NCI-H510A (cell line): ENCODE data around the gene SRGAP2C.
A peak's percentile ranks its signal among the peaks of the same experiment; 100 is the strongest.
"Not testable (repeated sequence)": the region's sequence is repeated elsewhere in the genome, so short reads cannot be mapped to it uniquely, and the experiment has no call there.

ENCODE experiments used
- DNase-seq: peaks from one replicate; lab custom pipeline; 2025; lab: John Stamatoyannopoulos, UW

Gene SRGAP2C

DNA sequence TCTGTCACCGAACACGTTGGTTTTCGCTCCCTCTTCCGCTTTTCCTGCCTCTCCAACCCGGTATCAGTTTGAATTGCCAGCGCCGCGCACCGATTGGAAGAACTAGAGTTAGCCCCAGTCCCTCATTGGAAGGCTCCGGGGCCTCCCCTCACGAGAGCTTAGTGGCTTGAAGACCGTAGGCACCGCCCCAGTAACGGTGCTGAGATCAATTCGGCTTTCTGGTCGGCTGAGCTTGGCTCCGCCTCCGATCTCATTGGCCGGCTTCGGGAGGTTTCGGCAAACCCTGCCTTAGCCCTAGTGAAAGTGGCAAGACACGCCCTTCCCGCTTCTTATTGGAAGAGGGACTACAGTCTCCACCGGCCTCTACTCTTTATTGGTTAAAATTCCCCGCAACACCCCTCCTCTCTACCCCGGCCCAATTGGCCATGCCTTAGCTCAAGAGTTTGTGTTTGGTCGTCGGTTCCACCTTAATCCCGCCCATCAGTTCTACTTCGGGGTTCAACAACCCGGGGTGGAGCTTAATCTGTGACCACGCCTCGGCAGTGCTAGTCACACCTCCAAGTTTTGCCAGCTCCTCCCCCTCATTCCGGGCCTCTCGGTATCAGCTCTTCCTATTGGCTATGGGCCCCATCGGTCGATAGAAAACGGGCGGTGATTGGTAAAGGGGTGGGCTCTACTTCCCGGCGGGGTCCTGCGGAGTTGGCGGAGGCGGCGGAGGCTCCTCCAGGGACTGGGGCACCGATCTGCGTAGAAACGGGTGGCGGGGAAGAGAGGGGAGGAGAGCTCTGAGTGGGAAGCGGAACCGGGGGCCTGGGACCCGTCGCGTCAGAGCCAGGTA lies at the start of gene SRGAP2C, which contains the start of gene FAM72B:
Gene SRGAP2C, plus strand, starts transcription at position 686 of the 838 bp plus-strand sequence. CDS start 2,472 bp downstream, outside the sequence.
Gene FAM72B, minus strand, starts transcription at position 51 of the 838 bp plus-strand sequence. CDS start 851 bp downstream, outside the sequence.
- peak; percentile 96 for DNase-seq

DNA sequence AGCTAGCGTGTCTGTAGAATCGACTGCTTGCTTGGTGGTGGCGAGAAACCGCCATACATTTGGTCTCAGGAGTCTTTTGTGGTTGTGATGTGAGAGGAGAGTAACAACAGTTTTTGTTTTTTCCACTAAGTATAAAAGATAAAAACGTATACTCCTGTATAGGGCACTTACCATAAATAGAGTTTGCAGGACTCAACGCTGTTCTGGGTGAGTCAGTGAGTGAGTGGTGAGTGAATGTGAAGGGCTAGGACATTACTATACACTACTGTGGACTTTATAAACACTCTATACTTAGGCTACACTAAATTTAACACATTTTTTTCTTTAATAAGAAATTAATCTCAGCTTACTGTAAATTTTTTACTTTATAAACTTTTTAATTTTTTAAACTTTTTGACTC lies 44.4 kb upstream of the SRGAP2C start:
- DNase-seq = not testable (repeated sequence)

DNA sequence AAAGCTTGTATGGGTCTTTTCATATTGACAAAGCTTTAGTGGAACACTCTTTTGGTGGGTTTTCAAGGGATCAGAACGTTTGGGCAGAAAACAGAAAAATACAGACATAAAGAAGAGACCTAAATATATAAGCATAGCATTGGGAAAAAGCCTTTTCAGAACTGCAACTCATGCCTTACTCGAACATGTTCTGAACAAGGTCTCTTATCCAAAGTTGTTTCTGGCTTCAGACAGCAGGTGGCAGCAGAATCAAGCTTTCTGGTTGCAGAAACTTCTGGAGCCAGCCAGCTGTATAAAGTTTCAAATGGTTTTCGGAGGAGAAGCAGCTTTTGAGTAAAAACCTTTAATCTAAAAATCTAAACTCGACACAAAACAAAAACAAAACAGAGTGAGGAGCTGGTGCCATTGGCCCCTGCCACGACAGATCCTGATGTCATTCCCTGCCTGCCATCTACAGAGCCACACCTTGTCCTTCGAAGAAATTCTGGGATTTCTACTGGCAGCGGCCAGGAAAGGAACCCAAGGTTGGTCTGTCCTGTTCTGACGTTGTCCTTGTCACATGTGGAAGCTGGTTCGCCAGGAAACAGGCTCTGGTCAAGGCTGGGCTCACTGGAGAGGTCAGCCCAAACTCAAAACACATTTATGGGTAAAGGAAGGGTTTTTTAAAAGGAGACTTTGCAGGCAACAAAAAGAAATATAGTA lies 36.1 kb upstream of the SRGAP2C start:
- not testable (repeated sequence) for DNase-seq

DNA sequence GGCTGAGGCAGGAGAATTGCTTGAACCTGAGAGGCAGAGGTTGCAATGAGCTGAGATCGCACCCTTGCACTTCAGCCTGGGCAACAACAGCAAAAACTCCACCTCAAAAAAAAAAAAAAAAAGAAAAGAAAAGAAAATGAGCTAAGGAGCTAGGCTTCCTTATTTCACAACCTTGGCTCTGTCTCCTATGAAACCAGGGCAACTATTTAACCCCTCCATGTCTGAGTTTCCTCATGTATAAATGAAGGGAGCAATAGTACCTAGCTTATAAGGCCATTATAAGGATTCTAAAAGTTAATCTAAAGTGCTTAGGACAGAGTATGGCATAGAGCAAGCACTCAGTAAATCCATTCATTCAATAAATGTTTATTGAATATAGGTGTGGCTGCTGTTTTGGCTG lies 33.5 kb upstream of the SRGAP2C start:
- DNase-seq = not testable (repeated sequence)

DNA sequence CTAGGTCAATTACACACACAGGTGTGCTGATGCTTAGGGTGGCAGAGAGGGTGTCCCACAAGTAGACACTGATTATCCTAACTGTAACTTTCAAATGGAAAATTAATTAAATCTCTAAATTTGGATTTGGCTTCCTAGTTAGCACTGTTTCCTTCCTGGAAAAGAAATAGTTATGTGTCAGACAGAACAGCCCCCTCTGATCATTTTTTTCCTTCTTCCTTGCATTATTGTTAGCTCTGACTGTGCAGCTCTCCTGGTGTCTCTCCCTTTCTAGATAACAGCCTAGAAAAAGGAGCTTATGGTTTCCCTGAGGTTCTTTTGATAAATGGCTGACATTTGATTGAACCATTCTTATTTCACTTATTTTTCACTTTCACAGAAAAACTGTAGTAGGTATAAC lies 32.0 kb upstream of the SRGAP2C start:
- DNase-seq = not testable (repeated sequence)

DNA sequence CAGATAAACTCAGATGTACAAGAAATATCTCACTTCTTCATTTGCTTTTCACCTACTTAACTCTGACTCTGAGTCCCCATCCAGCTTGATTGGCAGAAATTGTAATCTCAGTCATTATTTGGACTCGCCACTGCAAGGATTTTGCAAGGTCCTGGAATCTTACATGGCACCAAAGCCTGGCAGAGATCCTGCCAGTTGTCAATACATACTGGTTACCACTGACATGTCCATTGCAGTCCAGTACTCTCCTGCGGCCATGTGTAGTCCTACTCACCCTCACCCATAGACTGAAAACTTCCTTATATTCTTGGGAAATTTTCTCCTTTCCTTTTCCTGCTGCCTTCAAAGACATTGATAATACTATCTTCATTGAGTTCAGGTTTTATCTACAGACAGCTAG lies 30.0 kb upstream of the SRGAP2C start:
- not testable (repeated sequence) for DNase-seq

DNA sequence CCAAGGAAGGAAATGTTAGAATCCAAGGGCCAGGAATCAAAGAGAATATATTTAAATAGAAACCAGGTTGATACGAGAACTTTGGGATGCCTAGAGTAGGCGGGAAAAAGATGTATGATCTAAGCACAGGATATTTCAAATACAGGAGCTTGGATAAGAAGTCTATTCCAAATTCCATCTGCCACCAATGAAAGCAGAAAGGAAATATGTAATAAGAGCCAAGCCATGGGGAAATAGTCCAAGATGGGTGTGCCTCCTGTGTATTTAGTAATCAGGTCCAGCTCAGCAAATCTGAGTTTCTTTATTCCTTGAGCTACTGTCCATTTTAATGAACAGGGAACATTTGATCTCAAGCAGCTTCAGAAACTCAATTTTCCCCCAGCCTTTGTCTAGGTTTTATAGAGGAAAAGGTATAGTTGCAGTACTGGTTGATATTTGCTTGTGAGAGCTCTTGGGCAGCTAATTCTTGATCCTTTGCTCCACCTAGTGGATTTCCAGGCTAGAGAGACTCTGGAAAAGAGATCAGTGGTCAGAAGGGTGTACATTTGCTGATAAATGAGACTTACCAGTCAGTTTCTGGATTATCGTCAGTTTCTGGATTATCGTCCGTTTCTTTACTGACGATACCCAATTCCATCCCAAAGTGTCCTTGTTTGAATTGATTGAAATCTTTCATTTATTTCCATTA lies 29.0 kb upstream of the SRGAP2C start:
- DNase-seq = not testable (repeated sequence)

DNA sequence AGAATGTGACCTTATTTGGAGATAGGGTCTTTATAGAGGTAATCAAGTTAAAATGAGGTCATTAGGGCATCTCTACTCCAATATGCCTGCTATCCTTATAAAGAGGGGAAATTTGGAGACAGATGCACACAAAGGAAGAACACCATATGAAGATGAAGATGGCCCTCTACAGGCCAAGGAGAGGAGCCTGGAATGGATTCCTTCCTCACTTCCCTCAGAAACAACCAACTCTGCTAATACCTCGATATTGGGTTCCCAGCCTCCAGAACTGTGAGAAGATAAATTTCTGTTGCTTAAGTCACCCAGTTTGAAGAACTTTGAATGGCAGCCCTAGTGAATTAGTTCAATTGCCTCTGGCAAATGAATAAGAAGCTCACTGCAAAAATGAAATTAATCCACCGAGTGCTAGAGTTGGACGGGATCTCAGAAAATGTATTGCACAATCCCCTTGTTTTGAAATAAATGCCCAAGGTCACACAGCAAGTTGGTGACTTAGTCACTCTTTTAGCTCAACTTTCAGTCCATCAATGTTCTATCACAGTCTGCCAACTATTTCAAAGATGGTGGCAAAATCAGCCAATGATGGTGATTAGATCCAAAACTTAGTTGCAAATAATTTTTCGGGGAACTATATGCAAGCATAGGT lies 27.7 kb upstream of the SRGAP2C start:
- not testable (repeated sequence) for DNase-seq

DNA sequence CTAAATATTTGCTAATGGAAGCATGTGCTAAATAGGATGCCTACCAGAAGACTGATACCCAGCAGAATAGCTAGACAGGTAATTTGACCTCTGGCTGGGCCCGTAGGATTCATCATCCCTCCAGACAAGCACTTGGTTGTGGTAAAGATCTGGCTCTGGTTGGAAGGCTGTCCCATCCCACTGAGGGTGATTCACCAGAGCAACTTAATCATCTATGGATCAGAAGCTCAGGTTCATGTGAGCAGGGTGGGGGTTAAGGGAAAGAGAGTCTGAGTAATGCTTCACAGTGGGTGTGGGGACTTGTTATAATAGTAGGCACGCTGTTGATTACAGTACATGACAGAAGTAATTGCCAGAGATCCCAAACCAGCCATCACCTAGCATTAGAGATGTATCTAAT lies 27.2 kb upstream of the SRGAP2C start:
- DNase-seq = not testable (repeated sequence)

DNA sequence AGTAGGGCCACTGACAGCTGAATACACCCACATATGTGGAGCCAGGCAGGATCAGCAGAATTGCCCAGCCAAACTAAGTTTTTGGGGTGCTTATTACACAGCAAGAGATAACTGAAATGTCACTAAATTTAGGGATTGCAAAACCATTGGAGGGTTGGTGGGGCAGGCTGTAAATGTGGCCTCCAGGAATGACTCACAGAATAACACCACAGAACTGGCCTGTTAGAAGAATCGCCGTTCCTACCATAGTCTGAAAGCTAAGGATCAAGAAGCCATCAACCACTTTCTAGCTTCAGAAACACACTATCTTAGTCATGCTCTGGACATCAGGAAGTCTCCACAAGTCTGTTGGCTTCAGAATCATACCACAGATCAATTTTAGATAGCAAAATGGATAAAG lies 24.7 kb upstream of the SRGAP2C start:
- not testable (repeated sequence) for DNase-seq

DNA sequence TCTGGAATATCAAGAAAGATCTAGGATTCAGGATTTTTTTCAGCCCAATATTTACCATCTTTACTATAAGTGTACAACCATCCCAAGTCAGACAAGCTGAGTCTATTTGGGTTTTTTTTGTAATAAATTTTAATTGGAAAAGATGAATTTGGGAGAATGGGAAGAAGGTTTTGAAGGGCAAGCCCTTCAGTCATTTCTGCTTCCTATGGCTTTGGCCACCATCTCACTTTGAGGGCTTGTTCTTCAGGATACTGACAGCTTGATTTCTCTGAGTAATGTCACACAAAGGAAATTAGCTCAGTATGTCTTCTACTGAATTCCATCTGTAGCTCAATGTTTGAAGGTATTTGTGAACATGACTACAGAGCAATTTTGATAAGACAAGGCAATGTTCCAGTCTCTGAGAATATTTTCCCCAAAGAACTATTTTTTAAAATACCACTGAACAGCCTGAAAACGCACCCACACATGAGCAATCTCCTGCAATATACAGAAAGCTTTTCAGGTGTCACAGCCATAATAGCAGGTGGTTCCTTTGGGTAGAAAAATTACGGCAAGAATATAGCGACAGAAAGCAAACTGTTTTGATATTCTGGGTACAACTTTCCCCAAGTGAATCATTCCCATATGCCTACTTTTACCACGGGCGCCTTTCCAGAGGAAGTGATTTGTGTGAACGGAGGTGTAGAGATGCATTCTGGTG lies 23.4 kb upstream of the SRGAP2C start:
- DNase-seq = not testable (repeated sequence)

DNA sequence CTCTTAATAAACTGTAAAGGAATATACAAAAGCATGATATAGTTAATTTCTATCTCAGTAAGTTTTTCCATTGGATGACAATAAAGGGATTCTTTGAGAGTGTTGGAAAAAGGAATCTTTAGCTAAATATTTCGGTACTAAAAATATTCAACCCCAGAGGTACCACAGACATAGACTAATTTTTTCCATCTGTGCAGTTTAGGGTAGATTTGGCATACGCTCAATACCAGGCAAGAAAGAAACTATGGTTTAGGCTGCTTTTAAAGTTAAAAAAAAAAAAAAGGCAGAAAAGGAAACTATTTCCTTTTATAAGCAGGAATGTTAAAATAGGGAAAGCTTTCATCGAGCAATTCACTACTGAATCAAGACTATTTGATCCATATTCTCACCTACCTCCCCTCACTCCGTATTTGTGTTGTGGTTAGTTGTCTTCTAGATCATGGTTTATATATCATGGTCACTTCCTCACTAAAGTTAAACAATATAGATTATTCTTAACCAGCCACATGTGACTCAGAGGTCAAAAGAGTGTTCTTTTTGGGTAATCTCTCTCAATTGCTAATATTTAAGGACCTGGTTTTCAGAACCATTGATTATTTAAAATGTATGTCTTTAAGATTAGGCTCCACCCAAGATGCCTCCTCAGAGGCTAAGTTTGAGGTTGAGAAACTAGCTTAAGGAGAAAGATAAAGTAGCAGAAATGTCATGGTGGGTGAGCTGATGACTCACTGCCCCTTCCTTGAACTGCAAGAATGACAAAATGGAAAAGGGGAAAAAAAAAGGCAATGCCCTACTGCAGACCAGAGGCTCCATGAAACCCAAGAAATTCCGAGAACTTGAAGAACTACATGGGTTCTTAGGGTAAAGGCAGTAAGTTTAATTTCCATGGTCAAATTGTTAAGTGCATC lies 20.7 kb upstream of the SRGAP2C start:
- DNase-seq = not testable (repeated sequence)

DNA sequence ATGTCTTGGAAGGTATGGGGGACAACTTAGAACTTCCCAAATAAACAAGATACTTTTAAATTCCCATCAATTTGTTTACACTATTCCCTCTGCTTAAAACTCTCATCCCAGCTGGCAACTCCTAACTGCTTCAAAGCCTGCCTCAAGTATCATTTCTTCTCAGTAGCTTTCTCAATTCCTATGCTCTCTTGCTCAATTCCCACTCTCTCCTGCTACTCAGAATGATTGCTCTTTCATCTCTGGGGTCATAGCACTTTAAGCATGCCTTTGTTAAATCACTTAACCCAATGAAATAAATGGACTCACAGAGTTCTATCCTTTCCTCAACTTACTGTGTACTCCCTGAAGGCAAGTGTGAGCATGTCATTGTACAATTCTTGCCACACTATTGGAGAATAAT lies 19.5 kb upstream of the SRGAP2C start:
- not testable (repeated sequence) for DNase-seq

DNA sequence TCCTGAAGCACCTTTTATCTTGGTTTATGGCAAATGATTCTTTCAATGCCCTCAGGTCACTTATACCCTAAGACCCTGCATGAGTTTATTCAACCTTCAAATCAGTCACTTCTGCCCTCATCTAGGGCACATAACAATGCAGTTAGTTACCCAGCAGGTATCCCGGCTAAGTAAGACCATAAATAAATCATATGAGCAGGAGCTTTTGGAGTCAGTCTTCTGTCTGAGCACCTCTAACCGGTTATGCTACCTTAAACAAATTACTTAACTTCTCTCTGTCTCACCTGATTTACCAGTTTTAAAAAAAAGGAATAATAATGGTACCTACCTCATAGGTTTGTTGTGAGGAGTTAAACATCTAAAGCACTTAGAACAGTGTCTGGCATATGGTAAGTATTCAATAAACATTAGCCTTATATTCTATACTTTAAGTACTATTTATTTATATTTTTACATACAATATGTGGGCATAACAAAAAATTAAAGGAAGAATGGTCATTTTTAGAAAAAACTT lies 17.5 kb upstream of the SRGAP2C start:
- DNase-seq = not testable (repeated sequence)

DNA sequence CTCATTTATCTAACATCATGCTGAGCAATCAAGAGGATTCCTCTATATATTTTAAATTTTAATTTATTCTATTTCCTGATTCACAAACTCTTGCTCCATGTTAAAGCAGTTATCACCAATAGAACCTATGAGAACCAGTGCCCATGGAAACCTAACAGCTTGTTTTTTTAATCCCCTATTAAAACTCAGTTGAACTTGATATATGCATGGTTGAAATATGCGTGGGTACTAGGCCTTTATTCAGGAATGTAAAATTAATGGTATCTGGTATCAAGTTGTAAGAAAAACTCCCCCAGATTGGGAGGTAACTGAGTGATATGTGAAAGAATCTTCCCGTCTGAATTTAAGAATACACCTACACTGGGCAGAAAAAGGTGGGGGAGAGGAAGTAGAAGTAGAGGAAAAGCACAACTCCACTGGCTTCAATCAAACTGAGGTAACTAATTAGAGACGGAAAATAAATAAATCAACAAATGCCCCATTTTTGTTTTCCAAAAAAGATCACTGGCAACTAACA lies 16.6 kb upstream of the SRGAP2C start:
- DNase-seq = not testable (repeated sequence)

DNA sequence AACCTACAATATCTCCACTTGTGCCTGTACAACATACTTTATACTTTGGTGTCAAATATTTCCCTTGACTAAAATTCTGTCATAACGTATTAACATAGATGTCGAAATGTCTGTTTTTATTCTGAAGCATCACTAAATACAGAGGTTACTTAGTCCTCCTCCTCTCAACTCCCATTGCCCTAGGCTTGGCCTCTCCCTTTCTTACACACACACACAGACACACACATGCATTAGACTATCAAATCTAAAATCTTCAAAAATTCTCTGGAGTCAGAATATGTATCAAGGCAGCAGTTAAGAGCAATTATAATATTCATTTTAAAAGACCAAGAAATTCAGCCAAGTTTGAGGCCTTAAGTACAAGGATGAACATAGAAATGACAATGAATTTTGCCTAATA lies 8.1 kb upstream of the SRGAP2C start:
- not testable (repeated sequence) for DNase-seq

DNA sequence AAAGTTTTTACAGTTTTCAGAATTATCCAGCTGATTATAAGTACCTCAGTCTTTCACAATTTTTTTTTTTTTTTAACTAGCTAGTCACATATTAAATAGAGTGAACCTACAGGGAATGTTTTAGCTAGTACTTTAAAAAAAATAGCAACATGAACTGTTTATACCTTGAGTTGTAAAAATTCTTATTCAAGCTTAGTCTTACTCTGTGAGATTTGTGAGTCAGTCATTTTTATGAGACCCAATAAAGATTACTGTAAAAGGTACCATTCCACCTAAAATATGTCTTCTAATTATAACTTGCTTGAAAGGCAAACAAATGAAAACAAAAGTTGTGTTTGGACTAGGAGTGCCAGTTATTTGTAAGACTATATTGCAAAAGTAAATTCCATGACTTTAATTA lies 6.6 kb upstream of the SRGAP2C start:
- DNase-seq = not testable (repeated sequence)

DNA sequence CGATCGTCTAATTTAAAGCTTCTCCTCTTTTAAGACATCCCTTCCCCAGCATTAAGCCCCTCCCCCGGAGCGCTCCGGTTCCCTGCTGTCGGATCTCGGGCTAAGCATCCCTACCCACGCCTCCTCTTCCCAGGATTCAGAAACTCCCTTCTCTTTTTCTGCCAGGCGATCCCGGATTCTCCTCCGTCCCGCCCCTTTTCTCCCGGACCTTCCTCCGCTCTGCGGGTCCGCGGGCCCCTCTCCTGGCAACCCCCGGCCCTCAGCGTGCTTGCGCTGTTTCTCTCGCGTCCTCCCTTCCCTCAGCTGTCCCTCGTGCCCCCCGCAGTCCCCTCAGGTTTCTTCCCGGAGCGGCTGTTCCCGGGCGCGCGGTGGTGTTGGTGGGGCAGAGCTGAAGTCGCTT lies 908 bp upstream of the SRGAP2C start:
- not testable (repeated sequence) for DNase-seq

DNA sequence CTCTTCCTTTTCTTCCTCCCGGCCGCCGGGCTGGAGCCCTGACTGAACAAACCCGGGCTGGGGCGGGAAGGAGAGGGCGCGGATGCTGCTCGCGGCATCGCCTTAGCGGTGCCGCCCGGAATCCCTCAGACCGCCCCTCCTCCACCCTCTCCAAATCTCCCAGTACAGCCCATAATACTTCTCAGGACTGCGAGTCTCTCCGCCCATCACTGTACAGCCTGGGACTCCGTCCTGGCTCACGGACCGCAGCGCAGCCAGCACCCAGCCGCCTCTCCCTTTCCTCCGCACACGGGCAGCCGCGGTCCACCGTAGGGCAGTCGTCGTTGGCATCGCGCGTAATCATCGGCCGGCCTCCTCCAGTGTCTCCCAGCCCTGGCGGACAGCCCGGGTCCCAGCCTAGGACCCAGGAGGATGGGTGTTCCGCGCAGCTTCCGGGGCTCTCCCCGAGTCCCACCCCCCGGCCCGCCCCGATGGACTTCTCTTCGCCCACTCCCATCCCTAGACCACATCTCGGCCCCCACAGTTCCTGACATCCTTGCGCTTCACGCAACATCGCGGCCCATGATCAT lies 449 bp downstream of the SRGAP2C start:
- DNase-seq = not testable (repeated sequence)
